Hematopoietic multipotent progenitor cell treated with erythropoietin and hydrocortisone succinate and interleukin-3 and kit ligand, for 6 days (in vitro differentiated cells): ENCODE results near the gene FUOM.

ENCODE experiments used
- DNase-seq: peaks from one replicate; pipeline ENCODE4 v3.0.0-alpha.2; 2015

The FUOM gene

DNA sequence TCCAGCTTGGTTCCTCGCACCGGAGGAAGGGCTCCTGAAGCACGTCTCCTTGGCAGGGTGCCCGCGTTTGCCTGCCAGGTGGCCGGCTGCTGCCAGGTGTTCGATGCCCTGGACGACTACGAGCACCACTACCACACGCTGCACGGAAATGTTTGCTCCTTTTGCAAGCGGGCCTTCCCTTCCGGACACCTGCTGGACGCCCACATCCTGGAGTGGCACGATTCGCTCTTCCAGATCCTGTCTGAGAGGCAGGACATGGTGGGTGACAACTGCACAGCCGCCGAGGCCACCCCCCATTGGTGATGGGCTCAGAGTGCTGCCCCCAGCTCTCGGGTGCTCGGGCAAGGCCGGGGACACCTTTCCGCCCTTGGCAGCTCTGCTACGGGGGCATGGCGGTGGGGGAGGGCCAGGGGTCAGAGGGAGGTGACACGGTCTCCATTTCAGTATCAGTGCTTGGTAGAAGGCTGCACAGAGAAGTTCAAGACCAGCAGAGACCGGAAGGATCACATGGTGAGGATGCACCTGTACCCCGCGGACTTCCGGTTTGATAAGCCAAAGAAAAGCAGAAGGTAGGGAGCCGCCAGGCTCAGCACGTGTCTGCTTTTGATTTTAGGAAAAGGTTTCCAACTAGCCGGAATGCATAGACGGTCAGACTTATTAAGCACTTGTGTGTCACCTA, 48.0 kb downstream of the FUOM start:
- DNase-seq = no peak

GRCh38 chr10:133309100-133309719, 48.6 kb downstream of the FUOM start:
- peak; percentile 88 for DNase-seq

GRCh38 chr10:133308421-133309099, 49.3 kb downstream of the FUOM start, which contains the start of the genes TUBGCP2 and ZNF511:
TSS of gene TUBGCP2 (minus strand) at chr10:133308872. CDS start at chr10:133302941, 5,931 bp downstream.
TSS of gene ZNF511 (plus strand) at chr10:133308914. CDS start at chr10:133308944, 30 bp downstream.
- peak; percentile 84 for DNase-seq

DNA sequence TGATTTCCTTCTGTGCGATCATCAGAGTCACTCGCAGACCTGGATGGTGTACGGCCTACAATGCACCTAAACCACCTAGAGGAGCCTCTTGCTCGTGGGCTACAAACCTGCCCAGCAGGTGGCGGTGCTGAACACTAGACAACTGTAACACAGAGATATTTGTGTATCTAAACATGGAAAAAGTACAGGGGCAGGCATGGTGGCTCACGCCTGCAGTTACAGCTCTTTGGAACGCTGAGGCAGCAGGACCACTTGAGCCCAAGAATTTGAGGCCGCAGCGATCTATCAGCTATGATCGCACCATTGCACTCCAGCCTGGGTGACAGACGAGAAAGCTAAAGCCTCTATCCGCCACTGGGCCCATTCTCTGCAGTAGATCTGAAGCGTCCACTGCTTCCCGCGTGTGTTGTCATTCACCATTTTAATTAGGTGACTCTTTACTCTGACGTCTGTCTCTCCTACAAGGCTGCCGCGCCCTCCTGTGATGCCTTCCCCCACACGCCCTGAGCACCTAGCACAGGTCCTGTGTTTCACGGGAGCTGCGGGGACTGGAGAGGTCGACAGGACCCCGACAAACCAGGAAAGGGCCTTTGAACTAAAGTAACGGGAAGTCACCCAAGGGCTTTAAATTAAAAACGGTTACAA, 49.9 kb downstream of the FUOM start:
- peak; percentile 89 for DNase-seq

- no peak for DNase-seq
These were observed 50.9 kb downstream of the FUOM start for GRCh38 chr10:133306941-133307379.

- DNase-seq = no peak
These were observed 51.7 kb downstream of the FUOM start for GRCh38 chr10:133306097-133306476.
